Measurements from ENCODE around the gene RGS17.

RGS17 gene

DNA sequence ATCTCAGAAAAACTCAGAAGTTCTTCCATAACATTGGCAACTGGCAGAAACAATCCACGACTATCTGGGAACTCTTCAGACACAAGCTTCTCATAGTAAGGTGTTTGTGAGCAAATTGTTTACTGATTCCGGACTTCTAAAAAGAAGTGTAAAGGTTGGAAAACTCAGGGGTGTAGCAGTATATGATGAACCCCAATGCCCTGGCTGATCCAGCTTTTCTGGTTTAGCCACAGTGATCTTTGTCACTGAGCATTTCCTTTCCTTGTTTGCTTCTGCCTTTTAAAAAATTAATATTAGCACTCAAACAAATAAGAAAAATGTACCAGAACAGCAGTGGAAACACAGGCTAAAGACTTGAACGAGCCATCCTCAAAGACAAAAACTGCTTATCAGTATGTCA, 4.9 kb downstream of the RGS17 start:
- TF ChIP-seq, protein P1, sequence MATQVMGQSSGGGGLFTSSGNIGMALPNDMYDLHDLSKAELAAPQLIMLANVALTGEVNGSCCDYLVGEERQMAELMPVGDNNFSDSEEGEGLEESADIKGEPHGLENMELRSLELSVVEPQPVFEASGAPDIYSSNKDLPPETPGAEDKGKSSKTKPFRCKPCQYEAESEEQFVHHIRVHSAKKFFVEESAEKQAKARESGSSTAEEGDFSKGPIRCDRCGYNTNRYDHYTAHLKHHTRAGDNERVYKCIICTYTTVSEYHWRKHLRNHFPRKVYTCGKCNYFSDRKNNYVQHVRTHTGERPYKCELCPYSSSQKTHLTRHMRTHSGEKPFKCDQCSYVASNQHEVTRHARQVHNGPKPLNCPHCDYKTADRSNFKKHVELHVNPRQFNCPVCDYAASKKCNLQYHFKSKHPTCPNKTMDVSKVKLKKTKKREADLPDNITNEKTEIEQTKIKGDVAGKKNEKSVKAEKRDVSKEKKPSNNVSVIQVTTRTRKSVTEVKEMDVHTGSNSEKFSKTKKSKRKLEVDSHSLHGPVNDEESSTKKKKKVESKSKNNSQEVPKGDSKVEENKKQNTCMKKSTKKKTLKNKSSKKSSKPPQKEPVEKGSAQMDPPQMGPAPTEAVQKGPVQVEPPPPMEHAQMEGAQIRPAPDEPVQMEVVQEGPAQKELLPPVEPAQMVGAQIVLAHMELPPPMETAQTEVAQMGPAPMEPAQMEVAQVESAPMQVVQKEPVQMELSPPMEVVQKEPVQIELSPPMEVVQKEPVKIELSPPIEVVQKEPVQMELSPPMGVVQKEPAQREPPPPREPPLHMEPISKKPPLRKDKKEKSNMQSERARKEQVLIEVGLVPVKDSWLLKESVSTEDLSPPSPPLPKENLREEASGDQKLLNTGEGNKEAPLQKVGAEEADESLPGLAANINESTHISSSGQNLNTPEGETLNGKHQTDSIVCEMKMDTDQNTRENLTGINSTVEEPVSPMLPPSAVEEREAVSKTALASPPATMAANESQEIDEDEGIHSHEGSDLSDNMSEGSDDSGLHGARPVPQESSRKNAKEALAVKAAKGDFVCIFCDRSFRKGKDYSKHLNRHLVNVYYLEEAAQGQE (IDR thresholded peaks at IDR 0.05; ENCODE audit: low read depth), result no peak
- no peak for TF ChIP-seq CEBPB (IDR thresholded peaks at IDR 0.05)
- TF ChIP-seq, protein P2, sequence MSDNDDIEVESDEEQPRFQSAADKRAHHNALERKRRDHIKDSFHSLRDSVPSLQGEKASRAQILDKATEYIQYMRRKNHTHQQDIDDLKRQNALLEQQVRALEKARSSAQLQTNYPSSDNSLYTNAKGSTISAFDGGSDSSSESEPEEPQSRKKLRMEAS (IDR thresholded peaks at IDR 0.05), result no peak
- TF ChIP-seq YY1 (IDR thresholded peaks at IDR 0.05; ENCODE audit: low read depth), result no peak
- TF ChIP-seq, protein P3, sequence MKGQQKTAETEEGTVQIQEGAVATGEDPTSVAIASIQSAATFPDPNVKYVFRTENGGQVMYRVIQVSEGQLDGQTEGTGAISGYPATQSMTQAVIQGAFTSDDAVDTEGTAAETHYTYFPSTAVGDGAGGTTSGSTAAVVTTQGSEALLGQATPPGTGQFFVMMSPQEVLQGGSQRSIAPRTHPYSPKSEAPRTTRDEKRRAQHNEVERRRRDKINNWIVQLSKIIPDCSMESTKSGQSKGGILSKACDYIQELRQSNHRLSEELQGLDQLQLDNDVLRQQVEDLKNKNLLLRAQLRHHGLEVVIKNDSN (IDR thresholded peaks at IDR 0.05), result no peak
- no peak for TF ChIP-seq CREB1 (IDR thresholded peaks at IDR 0.05; ENCODE audit: low read depth)
- no peak for TF ChIP-seq TEAD4 (IDR thresholded peaks at IDR 0.05)
- TF ChIP-seq ZBTB7A (IDR thresholded peaks at IDR 0.05; ENCODE audit: low read depth), result no peak
- TF ChIP-seq FOXM1 (IDR thresholded peaks at IDR 0.05; ENCODE audit: borderline replicate concordance, low read depth), result no peak
- no peak for TF ChIP-seq TCF12 (IDR thresholded peaks at IDR 0.05; ENCODE audit: low read depth)
- no peak for TF ChIP-seq EP300 (IDR thresholded peaks at IDR 0.05; ENCODE audit: borderline replicate concordance)
- no peak for TF ChIP-seq EGR1 (IDR thresholded peaks at IDR 0.05)
- TF ChIP-seq NFIC (IDR thresholded peaks at IDR 0.05), result no peak
- TF ChIP-seq TAF1 (IDR thresholded peaks at IDR 0.05; ENCODE audit: low read depth), result no peak
- no peak for TF ChIP-seq RAD21 (IDR thresholded peaks at IDR 0.05; ENCODE audit: low read depth)

DNA sequence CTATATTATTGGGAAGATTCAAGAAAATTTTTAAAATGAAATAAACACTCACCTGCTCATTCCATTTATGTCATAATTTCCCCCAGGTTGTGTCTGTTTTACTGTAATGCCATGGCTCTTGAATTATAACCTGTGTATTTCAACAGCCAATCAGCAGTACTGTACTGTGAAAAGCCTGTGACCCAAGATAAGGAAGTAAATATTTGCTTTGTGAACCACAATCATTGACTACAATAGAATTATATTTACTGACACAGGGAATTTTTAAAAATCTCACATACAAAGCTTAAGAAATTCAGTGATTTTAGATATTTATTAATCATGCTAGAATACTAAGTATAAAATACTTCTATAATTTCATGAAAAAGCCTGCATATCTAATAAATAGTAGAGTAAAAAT, 6.0 kb downstream of the RGS17 start:
- TF ChIP-seq NFIC (IDR thresholded peaks at IDR 0.05) (no peak), ZBTB7A (IDR thresholded peaks at IDR 0.05; ENCODE audit: low read depth) (no peak), CREB1 (IDR thresholded peaks at IDR 0.05; ENCODE audit: low read depth) (no peak), RAD21 (IDR thresholded peaks at IDR 0.05; ENCODE audit: low read depth) (no peak), TCF12 (IDR thresholded peaks at IDR 0.05; ENCODE audit: low read depth) (no peak), FOXM1 (IDR thresholded peaks at IDR 0.05; ENCODE audit: borderline replicate concordance, low read depth) (no peak), EGR1 (IDR thresholded peaks at IDR 0.05) (no peak), TEAD4 (IDR thresholded peaks at IDR 0.05) (no peak), YY1 (IDR thresholded peaks at IDR 0.05; ENCODE audit: low read depth) (no peak), EP300 (IDR thresholded peaks at IDR 0.05; ENCODE audit: borderline replicate concordance) (no peak), CEBPB (IDR thresholded peaks at IDR 0.05) (no peak), TAF1 (IDR thresholded peaks at IDR 0.05; ENCODE audit: low read depth) (no peak)
- TF ChIP-seq, protein P1 (IDR thresholded peaks at IDR 0.05; ENCODE audit: low read depth), result no peak
- TF ChIP-seq, protein P2 (IDR thresholded peaks at IDR 0.05), result no peak
- TF ChIP-seq, protein P3 (IDR thresholded peaks at IDR 0.05), result no peak

DNA sequence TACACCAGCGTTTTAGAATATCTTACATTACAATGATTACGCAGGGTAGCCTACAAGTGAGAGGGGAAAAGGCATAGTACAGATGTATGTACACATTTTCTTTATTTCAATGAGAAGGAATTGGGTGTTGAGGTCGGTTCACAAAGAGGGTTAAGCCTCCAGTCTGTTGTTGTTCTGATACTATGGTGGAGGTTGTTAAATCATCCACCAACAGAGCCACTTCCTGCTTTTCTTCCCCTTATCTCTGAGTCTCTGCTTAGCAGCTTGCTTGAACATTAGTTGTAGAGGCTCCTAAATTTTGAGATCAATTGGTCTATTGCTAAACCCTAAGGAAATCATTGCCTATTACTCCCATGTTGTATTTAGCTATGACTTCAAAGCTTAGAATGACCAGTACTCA, 7.3 kb downstream of the RGS17 start:
- TF ChIP-seq TEAD4 (IDR thresholded peaks at IDR 0.05) (no peak), EP300 (IDR thresholded peaks at IDR 0.05; ENCODE audit: borderline replicate concordance) (no peak), YY1 (IDR thresholded peaks at IDR 0.05; ENCODE audit: low read depth) (no peak), RAD21 (IDR thresholded peaks at IDR 0.05; ENCODE audit: low read depth) (no peak), EGR1 (IDR thresholded peaks at IDR 0.05) (no peak), TAF1 (IDR thresholded peaks at IDR 0.05; ENCODE audit: low read depth) (no peak), TCF12 (IDR thresholded peaks at IDR 0.05; ENCODE audit: low read depth) (no peak), ZBTB7A (IDR thresholded peaks at IDR 0.05; ENCODE audit: low read depth) (no peak), FOXM1 (IDR thresholded peaks at IDR 0.05; ENCODE audit: borderline replicate concordance, low read depth) (no peak), CEBPB (IDR thresholded peaks at IDR 0.05) (no peak), NFIC (IDR thresholded peaks at IDR 0.05) (no peak), CREB1 (IDR thresholded peaks at IDR 0.05; ENCODE audit: low read depth) (no peak)
- TF ChIP-seq, protein P1 (IDR thresholded peaks at IDR 0.05; ENCODE audit: low read depth), result no peak
- TF ChIP-seq, protein P3 (IDR thresholded peaks at IDR 0.05), result no peak
- TF ChIP-seq, protein P2 (IDR thresholded peaks at IDR 0.05), result no peak
